HG02943 (cell line): ENCODE results near the gene MYCBPAP.
A peak's percentile ranks its signal among the peaks of the same experiment; 100 is the strongest.
"Not testable (repeated sequence)": the region's sequence is repeated elsewhere in the genome, so short reads cannot be mapped to it uniquely, and the experiment has no call there.

Experiments
- ATAC-seq: cut with Tn5 transposase; IDR thresholded peaks from one replicate; pipeline ENCODE4 v1.9.1; 2021; ENCODE audit warnings: mild to moderate bottlenecking, low read depth, moderate library complexity; ENCODE audit not compliant: unreplicated experiment

Gene MYCBPAP

GRCh38 chr17:50470426-50470825 is 37.8 kb upstream of the MYCBPAP start:
- ATAC-seq, result no peak

- no peak for ATAC-seq
Measured at GRCh38 chr17:50471009-50471905, 37.0 kb upstream of the MYCBPAP start.

DNA sequence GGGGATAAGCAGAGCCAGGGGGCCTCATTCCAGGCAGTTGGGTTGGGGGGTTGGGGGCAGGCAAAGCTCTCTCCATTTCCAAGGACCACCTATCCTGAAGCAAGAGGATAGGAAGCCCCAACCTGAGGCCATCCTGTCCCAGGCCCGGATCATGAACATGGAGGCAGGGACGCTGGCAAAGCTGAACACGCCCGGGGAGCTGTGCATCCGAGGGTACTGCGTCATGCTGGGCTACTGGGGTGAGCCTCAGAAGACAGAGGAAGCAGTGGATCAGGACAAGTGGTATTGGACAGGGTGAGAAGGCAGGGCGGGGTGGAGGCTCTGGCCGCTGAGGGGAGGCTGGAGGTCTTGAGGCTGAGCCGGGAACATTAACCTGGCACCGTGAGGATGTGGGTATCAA is 36.0 kb upstream of the MYCBPAP start:
- no peak for ATAC-seq

GRCh38 chr17:50472761-50473161 is 35.5 kb upstream of the MYCBPAP start:
- not testable (repeated sequence) for ATAC-seq

GRCh38 chr17:50473901-50474300 is 34.3 kb upstream of the MYCBPAP start:
- no peak for ATAC-seq

GRCh38 chr17:50474523-50474922 is 33.7 kb upstream of the MYCBPAP start:
- ATAC-seq, result no peak

DNA sequence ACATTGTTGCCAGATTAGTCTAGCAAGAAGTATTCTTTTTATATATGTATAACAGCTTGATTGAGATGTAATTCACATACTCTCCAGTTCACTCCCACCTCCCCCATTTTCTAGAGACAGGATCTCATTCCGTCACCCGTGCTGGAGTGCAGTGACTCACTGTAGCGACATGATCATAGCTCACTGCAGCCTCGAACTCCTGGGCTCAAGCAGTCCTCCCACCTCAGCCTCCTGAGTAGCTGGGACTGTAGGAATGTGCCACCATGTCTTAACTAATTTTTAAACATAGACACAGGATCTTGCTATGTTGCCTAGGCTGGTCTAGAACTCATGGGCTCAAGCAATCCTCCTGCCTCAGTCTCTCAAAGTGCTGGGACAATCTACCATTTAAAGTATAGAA is 32.9 kb upstream of the MYCBPAP start:
- no peak for ATAC-seq

- not testable (repeated sequence) for ATAC-seq
Measured at GRCh38 chr17:50475775-50476544, 32.3 kb upstream of the MYCBPAP start.

DNA sequence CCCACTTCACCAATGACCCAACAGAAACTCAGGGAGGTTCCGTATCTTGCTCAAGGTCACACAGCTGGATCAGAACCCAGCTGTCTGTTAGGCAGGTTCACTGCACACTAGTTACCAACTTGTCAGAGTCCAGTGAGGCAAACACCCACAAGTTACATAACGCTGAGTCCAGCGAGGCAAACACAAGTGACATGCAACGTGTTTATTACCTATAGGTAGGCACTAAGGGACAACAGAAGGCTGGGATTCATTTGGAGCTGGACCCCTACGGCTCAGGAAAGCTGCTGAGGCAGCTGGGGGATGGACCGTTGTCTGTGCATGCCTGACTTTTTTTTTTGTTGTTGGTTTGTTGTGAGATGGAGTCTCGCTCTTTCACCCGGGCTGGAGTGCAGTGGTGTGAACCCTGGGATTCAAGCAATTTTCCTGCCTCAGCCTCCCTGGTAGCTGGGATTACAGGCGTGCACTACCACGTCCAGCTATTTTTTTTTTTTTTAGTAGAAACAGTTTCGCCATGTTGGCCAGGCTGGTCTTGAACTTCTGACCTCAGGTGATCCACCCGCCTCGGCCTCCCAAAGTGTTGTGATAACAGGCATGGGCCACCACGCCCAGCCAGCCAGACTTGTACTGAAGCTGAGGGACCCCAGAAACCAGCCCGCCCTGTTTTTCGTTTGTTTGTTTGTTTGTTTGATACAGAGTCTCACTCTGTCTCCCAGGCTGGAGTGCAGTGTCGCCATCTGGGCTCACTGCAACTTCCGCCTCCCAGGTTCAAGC is 31.5 kb upstream of the MYCBPAP start:
- ATAC-seq, result no peak

GRCh38 chr17:50477976-50478375 is 30.3 kb upstream of the MYCBPAP start:
- ATAC-seq, result no peak

DNA sequence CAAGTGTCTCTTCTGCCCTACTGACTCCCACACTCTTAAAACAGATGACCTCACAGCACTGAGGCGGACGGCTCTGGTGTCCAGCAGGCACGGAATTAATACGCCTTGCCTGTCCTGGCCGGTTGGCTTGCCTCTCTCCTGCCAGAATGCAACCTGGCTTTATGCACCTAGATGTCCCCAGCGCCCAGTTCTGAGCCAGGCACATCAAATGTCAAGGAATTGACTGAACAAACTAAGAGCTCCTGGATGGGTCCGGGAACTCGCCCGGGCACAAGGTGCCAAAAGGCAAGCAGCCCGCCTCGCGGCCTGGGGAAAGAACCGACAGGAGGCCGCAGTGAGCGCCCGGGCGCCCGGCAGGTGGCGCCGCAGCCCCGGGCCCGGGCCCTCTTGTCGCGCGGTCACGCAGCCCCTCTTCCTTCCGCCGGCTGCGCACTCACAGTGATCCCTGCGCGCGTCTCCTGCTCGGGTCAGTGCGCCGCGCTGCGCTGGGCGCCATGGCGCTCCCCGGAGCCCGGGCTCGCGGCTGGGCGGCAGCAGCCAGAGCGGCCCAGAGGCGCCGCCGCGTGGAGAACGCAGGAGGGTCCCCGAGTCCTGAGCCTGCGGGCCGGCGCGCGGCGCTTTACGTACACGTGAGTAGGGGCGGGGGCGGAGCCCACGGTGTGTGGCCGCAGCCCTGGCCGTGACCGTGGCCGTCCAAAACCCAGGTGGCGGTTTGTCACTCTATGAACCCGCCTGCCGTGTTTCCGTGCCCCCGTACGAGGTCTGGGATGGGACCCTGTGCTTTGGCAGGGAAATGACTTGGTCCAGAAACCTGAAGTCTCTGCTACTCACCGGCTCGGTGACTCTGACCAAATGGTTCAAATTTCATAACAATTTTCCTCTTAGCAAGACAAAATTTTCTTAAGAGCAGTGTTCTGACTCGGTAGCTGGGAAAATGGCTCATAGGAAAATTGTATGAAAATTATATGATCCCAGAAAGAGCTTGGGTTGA is 29.6 kb upstream of the MYCBPAP start, which contains the start of gene RSAD1:
RSAD1 (plus strand) TSS at position 470 of the 991 bp plus-strand sequence; CDS start at position 495, 25 bp downstream.
- ATAC-seq, result peak; percentile 74

DNA sequence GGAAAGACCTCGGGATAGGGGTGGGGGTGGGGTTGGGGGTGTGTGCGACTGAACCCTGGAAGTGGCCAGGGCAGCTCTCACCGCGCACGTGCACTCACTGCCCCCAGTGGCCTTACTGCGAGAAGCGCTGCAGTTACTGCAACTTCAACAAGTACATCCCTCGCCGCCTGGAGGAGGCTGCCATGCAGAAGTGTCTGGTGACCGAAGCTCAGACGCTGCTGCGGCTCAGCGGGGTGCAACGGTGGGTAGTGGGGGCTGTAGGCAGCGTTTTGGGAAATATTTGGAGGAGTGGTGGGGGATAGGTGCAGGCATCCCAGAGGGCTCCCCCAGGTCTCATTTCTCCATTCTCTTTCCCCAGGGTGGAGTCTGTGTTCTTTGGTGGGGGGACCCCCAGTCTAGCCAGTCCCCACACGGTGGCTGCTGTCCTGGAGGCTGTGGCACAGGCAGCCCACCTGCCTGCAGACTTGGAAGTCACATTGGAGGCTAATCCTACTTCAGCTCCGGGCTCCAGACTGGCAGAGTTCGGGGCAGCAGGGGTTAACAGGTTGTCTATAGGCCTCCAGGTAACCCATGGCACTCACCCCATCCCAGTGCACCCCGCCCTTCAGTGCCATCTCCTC is 28.6 kb upstream of the MYCBPAP start:
- no peak for ATAC-seq

DNA sequence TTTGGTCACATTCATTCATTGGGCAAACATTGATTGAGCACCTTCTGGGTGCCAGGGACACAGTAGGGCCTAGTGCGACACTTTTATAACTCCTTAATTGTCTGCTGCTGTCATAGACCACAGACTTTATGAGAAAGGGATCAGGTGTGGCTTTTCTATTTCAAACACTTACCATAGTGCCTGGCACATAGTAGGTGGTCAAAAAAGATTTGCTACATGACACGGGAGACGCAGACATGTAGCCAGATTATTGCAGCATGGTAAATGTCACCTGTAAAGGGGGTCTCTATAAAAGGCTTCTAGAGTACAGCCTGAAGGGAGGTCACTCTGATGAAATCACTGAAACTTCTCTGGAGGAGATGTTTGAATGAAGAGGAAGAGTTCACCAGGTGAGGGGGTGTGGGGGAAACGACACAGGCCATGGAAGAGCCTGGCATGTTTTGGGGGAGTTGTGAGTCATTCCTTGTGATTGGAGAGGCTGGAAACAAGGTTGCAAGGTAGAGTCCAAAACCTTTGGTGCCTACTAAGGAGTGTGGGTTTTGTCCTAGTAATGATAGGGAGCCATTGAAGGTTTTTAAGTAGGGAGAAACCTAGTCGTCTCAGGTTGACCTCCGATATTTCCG is 28.0 kb upstream of the MYCBPAP start:
- no peak for ATAC-seq

DNA sequence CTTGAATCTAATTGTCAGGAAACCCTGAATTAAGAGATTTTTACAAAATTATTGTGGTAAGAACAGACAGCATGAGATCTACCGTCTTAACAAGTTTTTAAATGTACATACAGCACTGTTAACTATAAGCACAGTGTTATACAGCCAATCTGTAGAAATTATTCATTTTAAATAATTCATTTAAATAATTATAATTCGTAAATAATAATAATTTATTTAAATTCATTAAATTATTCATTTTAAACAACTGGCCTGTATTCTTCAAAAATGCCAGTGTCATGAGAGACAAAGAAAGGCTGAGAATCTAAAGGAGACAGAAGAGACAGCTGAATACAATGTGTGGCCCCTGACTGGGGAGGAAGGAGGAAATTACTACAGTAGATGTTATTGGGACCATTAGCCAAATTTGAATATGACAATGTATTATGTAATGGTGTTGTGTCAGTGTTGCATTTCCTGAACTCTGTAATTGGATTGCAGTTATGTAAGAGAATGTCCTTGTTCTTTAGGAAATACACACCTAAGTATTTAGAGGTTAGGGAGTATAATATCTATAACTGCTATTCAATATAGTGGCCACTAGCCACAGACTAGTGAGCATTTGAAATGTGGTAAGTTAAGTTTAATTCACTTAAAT is 27.3 kb upstream of the MYCBPAP start:
- no peak for ATAC-seq

GRCh38 chr17:50481648-50482047 is 26.6 kb upstream of the MYCBPAP start:
- no peak for ATAC-seq

GRCh38 chr17:50482110-50482509 is 26.1 kb upstream of the MYCBPAP start:
- ATAC-seq, result no peak

DNA sequence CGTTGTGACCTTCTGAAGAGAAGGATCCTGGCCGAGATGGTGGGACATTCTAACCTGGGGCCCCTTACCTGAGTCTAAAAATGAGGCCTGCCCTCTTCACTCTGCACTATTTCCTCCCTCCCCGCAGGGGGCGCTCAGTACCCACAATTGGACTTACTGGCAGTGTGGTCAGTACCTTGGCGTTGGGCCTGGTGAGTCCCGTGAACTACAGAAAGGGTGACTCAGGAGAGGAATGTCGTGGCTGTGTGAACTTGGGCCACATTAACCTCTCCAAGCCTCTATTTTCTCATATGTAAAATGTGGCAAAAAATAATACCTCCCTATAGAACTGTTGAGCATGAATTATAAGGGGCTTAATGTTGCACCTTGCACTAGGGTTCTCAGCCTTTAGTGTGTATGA is 25.7 kb upstream of the MYCBPAP start:
- no peak for ATAC-seq

- no peak for ATAC-seq
Measured at GRCh38 chr17:50483266-50483665, 25.0 kb upstream of the MYCBPAP start.
